ENCODE data around the gene UBE4B. TPM values are rescaled to one million over a fixed set of nuclear protein-coding genes. Genes with fewer than 3 reads are reported as not detected.

The UBE4B gene
- total RNA-seq, 1 experiment from 2014 or later, result 80.8 TPM

DNA sequence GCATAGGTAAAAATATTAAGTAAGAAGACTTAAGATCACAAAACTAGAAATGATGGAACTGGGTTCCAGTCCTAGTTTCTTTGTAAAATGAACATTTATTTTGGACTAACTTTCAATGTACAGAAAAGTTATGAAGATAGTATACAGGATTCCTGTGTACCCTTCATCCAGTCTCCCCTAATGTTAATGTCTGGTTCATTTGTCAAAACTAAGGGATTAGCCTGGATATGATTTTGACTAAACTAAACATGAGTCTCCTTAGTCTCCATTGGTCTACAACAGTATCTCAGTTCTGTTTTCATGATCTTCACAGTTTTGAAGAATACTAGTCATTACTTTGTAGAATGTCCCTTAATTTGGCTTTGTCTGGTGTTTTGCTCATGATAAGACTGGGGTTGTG is 54.5 kb downstream of the UBE4B start (continued):
- TF ChIP-seq, protein P1, sequence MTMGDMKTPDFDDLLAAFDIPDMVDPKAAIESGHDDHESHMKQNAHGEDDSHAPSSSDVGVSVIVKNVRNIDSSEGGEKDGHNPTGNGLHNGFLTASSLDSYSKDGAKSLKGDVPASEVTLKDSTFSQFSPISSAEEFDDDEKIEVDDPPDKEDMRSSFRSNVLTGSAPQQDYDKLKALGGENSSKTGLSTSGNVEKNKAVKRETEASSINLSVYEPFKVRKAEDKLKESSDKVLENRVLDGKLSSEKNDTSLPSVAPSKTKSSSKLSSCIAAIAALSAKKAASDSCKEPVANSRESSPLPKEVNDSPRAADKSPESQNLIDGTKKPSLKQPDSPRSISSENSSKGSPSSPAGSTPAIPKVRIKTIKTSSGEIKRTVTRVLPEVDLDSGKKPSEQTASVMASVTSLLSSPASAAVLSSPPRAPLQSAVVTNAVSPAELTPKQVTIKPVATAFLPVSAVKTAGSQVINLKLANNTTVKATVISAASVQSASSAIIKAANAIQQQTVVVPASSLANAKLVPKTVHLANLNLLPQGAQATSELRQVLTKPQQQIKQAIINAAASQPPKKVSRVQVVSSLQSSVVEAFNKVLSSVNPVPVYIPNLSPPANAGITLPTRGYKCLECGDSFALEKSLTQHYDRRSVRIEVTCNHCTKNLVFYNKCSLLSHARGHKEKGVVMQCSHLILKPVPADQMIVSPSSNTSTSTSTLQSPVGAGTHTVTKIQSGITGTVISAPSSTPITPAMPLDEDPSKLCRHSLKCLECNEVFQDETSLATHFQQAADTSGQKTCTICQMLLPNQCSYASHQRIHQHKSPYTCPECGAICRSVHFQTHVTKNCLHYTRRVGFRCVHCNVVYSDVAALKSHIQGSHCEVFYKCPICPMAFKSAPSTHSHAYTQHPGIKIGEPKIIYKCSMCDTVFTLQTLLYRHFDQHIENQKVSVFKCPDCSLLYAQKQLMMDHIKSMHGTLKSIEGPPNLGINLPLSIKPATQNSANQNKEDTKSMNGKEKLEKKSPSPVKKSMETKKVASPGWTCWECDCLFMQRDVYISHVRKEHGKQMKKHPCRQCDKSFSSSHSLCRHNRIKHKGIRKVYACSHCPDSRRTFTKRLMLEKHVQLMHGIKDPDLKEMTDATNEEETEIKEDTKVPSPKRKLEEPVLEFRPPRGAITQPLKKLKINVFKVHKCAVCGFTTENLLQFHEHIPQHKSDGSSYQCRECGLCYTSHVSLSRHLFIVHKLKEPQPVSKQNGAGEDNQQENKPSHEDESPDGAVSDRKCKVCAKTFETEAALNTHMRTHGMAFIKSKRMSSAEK (CRISPR knock-in tag; IDR thresholded peaks at IDR 0.05; ENCODE audit: borderline replicate concordance), result no peak
- TF ChIP-seq ZNF396 (CRISPR knock-in tag; IDR thresholded peaks at IDR 0.05; ENCODE audit: borderline replicate concordance), result no peak
- no peak for TF ChIP-seq E2F4 (CRISPR knock-in tag; IDR thresholded peaks at IDR 0.05; ENCODE audit: borderline replicate concordance, low read depth)
- TF ChIP-seq NFE2L1 (CRISPR knock-in tag; IDR thresholded peaks at IDR 0.05), result no peak
- no peak for TF ChIP-seq ESRRA (CRISPR knock-in tag; IDR thresholded peaks at IDR 0.05; ENCODE audit: borderline replicate concordance)
- TF ChIP-seq, protein P2, sequence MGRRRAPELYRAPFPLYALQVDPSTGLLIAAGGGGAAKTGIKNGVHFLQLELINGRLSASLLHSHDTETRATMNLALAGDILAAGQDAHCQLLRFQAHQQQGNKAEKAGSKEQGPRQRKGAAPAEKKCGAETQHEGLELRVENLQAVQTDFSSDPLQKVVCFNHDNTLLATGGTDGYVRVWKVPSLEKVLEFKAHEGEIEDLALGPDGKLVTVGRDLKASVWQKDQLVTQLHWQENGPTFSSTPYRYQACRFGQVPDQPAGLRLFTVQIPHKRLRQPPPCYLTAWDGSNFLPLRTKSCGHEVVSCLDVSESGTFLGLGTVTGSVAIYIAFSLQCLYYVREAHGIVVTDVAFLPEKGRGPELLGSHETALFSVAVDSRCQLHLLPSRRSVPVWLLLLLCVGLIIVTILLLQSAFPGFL (CRISPR knock-in tag; IDR thresholded peaks at IDR 0.05; ENCODE audit: borderline replicate concordance), result no peak
- no peak for TF ChIP-seq CREM (CRISPR knock-in tag; IDR thresholded peaks at IDR 0.05)
- TF ChIP-seq ZBTB21 (CRISPR knock-in tag; IDR thresholded peaks at IDR 0.05; ENCODE audit: borderline replicate concordance), result no peak

DNA sequence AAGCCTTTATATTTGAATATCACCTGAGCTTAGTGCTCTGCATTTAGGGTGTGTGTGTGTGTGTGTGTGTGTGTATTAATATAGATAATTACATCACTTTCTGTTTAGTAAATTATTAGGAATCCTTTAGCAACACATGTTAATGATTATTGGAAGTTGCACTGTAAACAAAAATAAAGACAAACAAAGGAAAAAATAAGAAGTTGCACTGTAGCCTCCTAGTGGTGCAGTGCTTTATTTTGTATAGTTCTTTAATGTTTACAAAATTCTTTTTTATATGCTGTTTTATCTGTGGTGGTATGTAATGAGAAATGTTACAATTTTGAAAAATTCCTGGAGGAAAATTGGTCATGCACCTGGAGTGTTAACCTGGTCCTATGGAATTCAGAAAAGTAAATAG is 69.2 kb downstream of the UBE4B start:
- Mint-ChIP-seq H3K27me3 (ENCODE audit: low read depth) (no peaks in the 10 kb centered on the region), H3K27ac (no peak overlapping the region), H3K4me1 (no peaks in the 10 kb centered on the region), H3K9me3 (no peaks in the 10 kb centered on the region), H3K4me3 (no peak overlapping the region), H3K36me3 (peaks cover 39% of the 10 kb centered on the region)
- ATAC-seq (no peak), DNase-seq (ENCODE audit: low spot score) (no peak)
- TF ChIP-seq ZNF219 (CRISPR knock-in tag; IDR thresholded peaks at IDR 0.05; ENCODE audit: borderline replicate concordance), result no peak
- TF ChIP-seq RELA (CRISPR knock-in tag; IDR thresholded peaks at IDR 0.05; ENCODE audit: borderline replicate concordance), result no peak
- POLR2A ChIA-PET, result no interaction called here
- CTCF ChIA-PET, result interaction anchor here (1.6 kb wide), 1 partner anchor 108 kb away, joined by 3 read pairs; the partner anchor contains the start of gene KIF1B

DNA sequence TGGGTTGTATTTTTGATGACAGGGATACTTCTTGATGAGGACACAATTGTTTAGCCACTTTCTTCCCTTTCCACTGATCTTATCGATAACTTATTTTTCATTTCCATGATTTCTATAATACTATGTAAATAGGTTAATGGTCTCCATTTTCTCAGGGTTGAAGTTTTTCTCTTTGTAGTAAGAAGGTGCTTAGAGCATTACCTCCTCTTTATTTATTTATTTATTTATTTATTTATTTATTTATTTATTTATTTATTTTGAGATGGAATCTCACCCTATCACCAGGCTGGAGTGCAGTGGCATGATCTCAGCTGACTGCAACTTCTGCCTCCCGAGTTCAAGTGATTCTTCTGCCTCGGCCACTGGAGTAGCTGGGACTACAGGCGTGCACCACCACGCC is 70.4 kb downstream of the UBE4B start:
- DNase-seq (ENCODE audit: low spot score) (no peak), ATAC-seq (no peak)
- Mint-ChIP-seq H3K36me3 (peaks cover 44% of the 10 kb centered on the region), H3K9me3 (no peaks in the 10 kb centered on the region), H3K27ac (no peak overlapping the region), H3K4me3 (no peak overlapping the region), H3K4me1 (no peaks in the 10 kb centered on the region), H3K27me3 (ENCODE audit: low read depth) (no peaks in the 10 kb centered on the region)
- ChIA-PET CTCF (interaction anchor here (0.7 kb wide), 1 partner anchor 51 kb away, joined by 3 read pairs; no protein-coding TSS in a partner anchor), POLR2A (interaction anchor here (0.6 kb wide), 1 partner anchor 389 kb away, joined by 4 read pairs; no protein-coding TSS in a partner anchor)
- TF ChIP-seq PRRX2 (CRISPR knock-in tag; IDR thresholded peaks at IDR 0.05), result no peak
- TF ChIP-seq ATF6 (CRISPR knock-in tag; IDR thresholded peaks at IDR 0.05), result no peak
- no peak for TF ChIP-seq SMAD4 (CRISPR knock-in tag; IDR thresholded peaks at IDR 0.05)
- no peak for TF ChIP-seq ARID4B (CRISPR knock-in tag; IDR thresholded peaks at IDR 0.05; ENCODE audit: borderline replicate concordance)
- TF ChIP-seq RORB (CRISPR knock-in tag; IDR thresholded peaks at IDR 0.05), result no peak
- no peak for TF ChIP-seq ZNF232 (CRISPR knock-in tag; IDR thresholded peaks at IDR 0.05)
- no peak for TF ChIP-seq E2F5 (CRISPR knock-in tag; IDR thresholded peaks at IDR 0.05)
- no peak for TF ChIP-seq MYBL2 (CRISPR knock-in tag; IDR thresholded peaks at IDR 0.05)
- no peak for TF ChIP-seq ZNF423 (CRISPR knock-in tag; IDR thresholded peaks at IDR 0.05)

Data from WTC11 (cell line).